HCT116 (cell line): ENCODE results near the gene ANKRD6. TPM values are rescaled to one million over a fixed set of nuclear protein-coding genes. Genes with fewer than 3 reads are reported as not detected.

Experiments used
- ATAC-seq: fragments of 200-7000 bp; cut with Tn5 transposase; 2 replicates; pipeline ENCODE4 v1.9.1; 2020; ENCODE audit warnings: mild to moderate bottlenecking, moderate library complexity
- BruUV-seq: library from RNA; stranded (reverse); fragments of 400-500 nt; replicated peaks from 2 replicates; lab custom pipeline; 2021; lab: Mats Ljungman, UMichigan
- CTCF ChIA-PET: fragments of 300-600 bp; sonication (Branson Sonifier 250); formaldehyde crosslinking; loops from one replicate; lab custom pipeline; 2021; ENCODE audit warnings: antibody characterized with exemption; lab: Charles Lee
- POLR2A ChIA-PET: fragments of 300-600, 350-600 bp; sonication (Branson Sonifier 250); formaldehyde crosslinking; loops from one replicate; lab custom pipeline; 2021; ENCODE audit warnings: antibody characterized with exemption; lab: Charles Lee
- RAD21 ChIA-PET, 2 experiments: fragments of 300-600 bp; sonication (Branson Sonifier 250); formaldehyde crosslinking; loops; one replicate each; lab custom pipeline; 2023; ENCODE audit warnings: low total read pairs in 2 of 2; ENCODE audit not compliant: uncharacterized antibody in 2 of 2, unreplicated experiment in 2 of 2, low non-redundant PET in 1 of 2; lab: Charles Lee
- DNase-seq: peaks from one replicate; pipeline ENCODE4 v3.0.0-alpha.2; 2010; ENCODE audit warnings: low read depth, low spot score
- H2AFZ ChIP-seq: fragments of 200-600 bp; shearing (Covaris generic), sonication (generic); 2 replicates; pipeline ENCODE4 v1.6.1; 2017; ENCODE audit warnings: low read depth, mixed run types, mixed read lengths, antibody characterized with exemption, low read length; ENCODE audit not compliant: poor library complexity, severe bottlenecking
- H3K27ac ChIP-seq: 2 replicates; pipeline ENCODE4 v1.5.1; 2012; ENCODE audit warnings: low read depth, low read length
- H3K27me3 ChIP-seq: fragments of 200-600 bp; sonication (generic); 2 replicates; pipeline ENCODE4 v1.6.1; 2016; ENCODE audit warnings: mixed run types, low read length, mixed read lengths; ENCODE audit not compliant: insufficient read depth
- H3K36me3 ChIP-seq, 2 experiments: fragments of 200-500 bp in 1 of 2; fragments of 200-600 bp in 1 of 2; sonication (Bioruptor generic) in 1 of 2; sonication (generic) in 1 of 2; 2 replicates each; pipeline versions ENCODE4 v1.5.1 to v1.6.1; 2014 to 2016; ENCODE audit warnings: low read length in 2 of 2, inconsistent platforms in 1 of 2, mixed read lengths in 1 of 2, mixed run types in 1 of 2; ENCODE audit not compliant: insufficient read depth in 2 of 2, control insufficient read depth in 1 of 2
- H3K4me1 ChIP-seq, 2 experiments: fragments of 200-600 bp in 1 of 2; sonication (generic) in 1 of 2; 2 replicates each; pipeline versions ENCODE4 v1.5.1 to v1.6.1; 2012 to 2017; ENCODE audit warnings: low read length in 2 of 2, inconsistent platforms in 1 of 2, mild to moderate bottlenecking in 1 of 2, mixed read lengths in 1 of 2, mixed run types in 1 of 2, moderate library complexity in 1 of 2; ENCODE audit not compliant: insufficient read depth in 2 of 2, control insufficient read depth in 1 of 2
- H3K4me2 ChIP-seq: fragments of 200-600 bp; sonication (generic); 2 replicates; pipeline ENCODE4 v1.6.1; 2017; ENCODE audit warnings: mixed run types, low read length, mixed read lengths
- H3K4me3 ChIP-seq, 2 experiments: fragments of 200-600 bp in 1 of 2; sonication (generic) in 1 of 2; replicated peaks in 1 of 2; 2 replicates each; pipeline ENCODE4 v1.5.1; 2011 to 2016; ENCODE audit warnings: low read length in 2 of 2, control low read depth in 1 of 2, low read depth in 1 of 2, mild to moderate bottlenecking in 1 of 2, mixed read lengths in 1 of 2, mixed run types in 1 of 2
- H3K79me2 ChIP-seq: fragments of 200-600 bp; sonication (generic); 2 replicates; pipeline ENCODE4 v1.6.1; 2017; ENCODE audit warnings: mild to moderate bottlenecking, mixed run types, low read length, moderate library complexity, mixed read lengths; ENCODE audit not compliant: insufficient read depth
- H3K9ac ChIP-seq: fragments of 200-600 bp; sonication (generic); 2 replicates; pipeline ENCODE4 v1.6.1; 2016; ENCODE audit warnings: low read length, mixed read lengths
- H3K9me2 ChIP-seq: fragments of 200-600 bp; sonication (generic), shearing (Covaris generic); 2 replicates; pipeline ENCODE4 v1.6.1; 2017; ENCODE audit warnings: mixed run types, mild to moderate bottlenecking, moderate library complexity; ENCODE audit not compliant: insufficient read depth
- H3K9me3 ChIP-seq, 2 experiments: fragments of 200-500 bp in 1 of 2; fragments of 200-600 bp in 1 of 2; sonication (Bioruptor generic) in 1 of 2; sonication (generic) in 1 of 2; 2 replicates each; pipeline ENCODE4 v1.6.1; 2014 to 2017; ENCODE audit warnings: low read length in 2 of 2, mixed read lengths in 2 of 2, inconsistent platforms in 1 of 2, low read depth in 1 of 2, mild to moderate bottlenecking in 1 of 2, mixed run types in 1 of 2, moderate library complexity in 1 of 2; ENCODE audit not compliant: control insufficient read depth in 1 of 2, insufficient read depth in 1 of 2
- H4K20me1 ChIP-seq: fragments of 200-600 bp; sonication (generic), shearing (Covaris generic); 2 replicates; pipeline ENCODE4 v1.6.1; 2017; ENCODE audit warnings: mixed run types, mild to moderate bottlenecking, moderate library complexity; ENCODE audit not compliant: insufficient read depth
- ATF3 ChIP-seq: IDR thresholded peaks from 2 replicates; pipeline ENCODE4 v1.6.1; 2012
- CBX3 ChIP-seq: IDR thresholded peaks from 2 replicates; pipeline ENCODE4 v1.6.1; 2012; ENCODE audit warnings: low read depth
- CEBPB ChIP-seq: IDR thresholded peaks from 2 replicates; pipeline ENCODE4 v1.6.1; 2012; ENCODE audit warnings: low read depth
- CTCF ChIP-seq, 3 experiments: fragments of 200-600 bp in 1 of 3; sonication (generic) in 1 of 3; IDR thresholded peaks in 2 of 3; conservative IDR thresholded peaks in 1 of 3; 2 replicates each; pipeline ENCODE4 v1.5.1; 2012 to 2017; ENCODE audit warnings: low read depth in 2 of 3, low read length in 2 of 3, antibody characterized with exemption in 1 of 3, borderline replicate concordance in 1 of 3, control low read depth in 1 of 3, mild to moderate bottlenecking in 1 of 3, mixed read lengths in 1 of 3, mixed run types in 1 of 3, moderate library complexity in 1 of 3; ENCODE audit not compliant: insufficient read depth in 1 of 3
- POLR2A ChIP-seq: IDR thresholded peaks from 2 replicates; pipeline ENCODE4 v1.7.0; 2011; ENCODE audit warnings: borderline replicate concordance; ENCODE audit not compliant: insufficient read depth, insufficient read length; ENCODE audit errors: extremely low read depth
- POLR2AphosphoS5 ChIP-seq: IDR thresholded peaks from 2 replicates; pipeline ENCODE4 v1.6.1; 2011; ENCODE audit warnings: mild to moderate bottlenecking, low read depth, low read length, moderate library complexity
- RAD21 ChIP-seq: IDR thresholded peaks from 2 replicates; pipeline ENCODE4 v1.6.1; 2012; ENCODE audit warnings: low read depth, mild to moderate bottlenecking
- REST ChIP-seq: IDR thresholded peaks from 2 replicates; pipeline ENCODE4 v1.6.1; 2012; ENCODE audit warnings: low read depth
- SP1 ChIP-seq: IDR thresholded peaks from 2 replicates; pipeline ENCODE4 v1.6.1; 2012; ENCODE audit warnings: low read depth
- SRF ChIP-seq: IDR thresholded peaks from 2 replicates; pipeline ENCODE4 v1.6.1; 2012; ENCODE audit warnings: low read depth
- TCF7L2 ChIP-seq: IDR thresholded peaks from 2 replicates; pipeline ENCODE4 v1.7.0; 2011; ENCODE audit warnings: borderline replicate concordance, inconsistent platforms; ENCODE audit not compliant: insufficient read depth, insufficient read length; ENCODE audit errors: extremely low read depth
- YY1 ChIP-seq: IDR thresholded peaks from 2 replicates; pipeline ENCODE4 v1.6.1; 2011; ENCODE audit warnings: low read length, low read depth, moderate library complexity, mild to moderate bottlenecking; ENCODE audit not compliant: insufficient replicate concordance; ENCODE audit errors: extremely low read depth
- ZFX ChIP-seq: fragments of 450-650 bp; IDR thresholded peaks from 2 replicates; pipeline ENCODE4 v1.6.1; 2017
- ZNF274 ChIP-seq: fragments of 200-500 bp; sonication (Bioruptor generic); IDR thresholded peaks from 2 replicates; pipeline ENCODE4 v1.6.1; 2014; ENCODE audit warnings: mild to moderate bottlenecking, low read depth, low read length, inconsistent platforms
- intact Hi-C: fragments of 100-400 bp; cut with micrococcal nuclease; formaldehyde crosslinking; loops from 2 replicates; pipeline ENCODE4 v1.10.0; 2022
- total RNA-seq: library from RNA; stranded (reverse); gene quantifications from one replicate; pipeline ENCODE4 v1.2.1, GENCODE V29; 2021; ENCODE audit not compliant: unreplicated experiment

ANKRD6 gene
- total RNA-seq, 1 experiment from 2014 or later, result 9.9 TPM

GRCh38 chr6:89582669-89583325, 149.8 kb downstream of the ANKRD6 start (continued):
- TF ChIP-seq TCF7L2, result no peak
- TF ChIP-seq SP1, result no peak
- no peak for TF ChIP-seq POLR2A
- no peak for TF ChIP-seq ATF3
- TF ChIP-seq POLR2AphosphoS5, result no peak
- TF ChIP-seq CEBPB, result no peak
- no peak for TF ChIP-seq ZNF274
- TF ChIP-seq YY1, result no peak
- TF ChIP-seq SRF, result no peak
- TF ChIP-seq CBX3, result no peak
- no peak for TF ChIP-seq ZFX
- no peak for TF ChIP-seq RAD21

- no peak overlapping the region for H2AFZ ChIP-seq
- no TSS peak for BruUV-seq
- POLR2A ChIA-PET, result no interaction called here
- DNase-seq (no peak), ATAC-seq (no peak)
- RAD21 ChIA-PET, result no interaction called here
- H3K9ac ChIP-seq, result no peak overlapping the region
- no peak overlapping the region for H3K4me3 ChIP-seq
- CTCF ChIA-PET, result no interaction called here
- no peak overlapping the region for H3K4me2 ChIP-seq
- no peaks in the 10 kb centered on the region for H3K4me1 ChIP-seq
- no peaks in the 10 kb centered on the region for H3K27me3 ChIP-seq
- H3K79me2 ChIP-seq, result no peaks in the 10 kb centered on the region
- H3K9me2 ChIP-seq, result no peaks in the 10 kb centered on the region
- no peak overlapping the region for H3K27ac ChIP-seq
- 0 out of 6 replicates have a peak, but pooled peaks of 2 of the 3 experiments have one; percentile 4 to 9 for TF ChIP-seq CTCF (IDR thresholded peaks at IDR 0.05 in 2 of 3, conservative IDR thresholded peaks at IDR 0.05 in 1 of 3; ENCODE audit: borderline replicate concordance in 1 of 3, insufficient read depth in 1 of 3, low read depth in 2 of 3, low read length in 2 of 3)
- no peak for TF ChIP-seq REST
- intact Hi-C loops, result no loop called here
- no peaks in the 10 kb centered on the region for H3K36me3 ChIP-seq
- H3K9me3 ChIP-seq, result no peaks in the 10 kb centered on the region
- H4K20me1 ChIP-seq, result no peaks in the 10 kb centered on the region
Measured at GRCh38 chr6:89583559-89583958, 150.6 kb downstream of the ANKRD6 start.
